NCI-H460 (cell line): ENCODE measurements around the gene SLC29A1. TPM values are rescaled to one million over a fixed set of nuclear protein-coding genes. Genes with fewer than 3 reads are reported as not detected.

Source experiments
- DNase-seq: peaks from one replicate; pipeline ENCODE4 v3.0.0-alpha.2; 2016; ENCODE audit warnings: low read depth; ENCODE audit errors: extremely low read depth
- total RNA-seq: library from RNA; depleted of rRNA; stranded (reverse); fragments of >200 nt; shearing (Covaris generic); gene quantifications from 2 replicates; pipeline ENCODE4 v1.2.3, GENCODE V29; 2014

SLC29A1 gene
- total RNA-seq, 1 experiment from 2014 or later = 13.4 TPM

DNA sequence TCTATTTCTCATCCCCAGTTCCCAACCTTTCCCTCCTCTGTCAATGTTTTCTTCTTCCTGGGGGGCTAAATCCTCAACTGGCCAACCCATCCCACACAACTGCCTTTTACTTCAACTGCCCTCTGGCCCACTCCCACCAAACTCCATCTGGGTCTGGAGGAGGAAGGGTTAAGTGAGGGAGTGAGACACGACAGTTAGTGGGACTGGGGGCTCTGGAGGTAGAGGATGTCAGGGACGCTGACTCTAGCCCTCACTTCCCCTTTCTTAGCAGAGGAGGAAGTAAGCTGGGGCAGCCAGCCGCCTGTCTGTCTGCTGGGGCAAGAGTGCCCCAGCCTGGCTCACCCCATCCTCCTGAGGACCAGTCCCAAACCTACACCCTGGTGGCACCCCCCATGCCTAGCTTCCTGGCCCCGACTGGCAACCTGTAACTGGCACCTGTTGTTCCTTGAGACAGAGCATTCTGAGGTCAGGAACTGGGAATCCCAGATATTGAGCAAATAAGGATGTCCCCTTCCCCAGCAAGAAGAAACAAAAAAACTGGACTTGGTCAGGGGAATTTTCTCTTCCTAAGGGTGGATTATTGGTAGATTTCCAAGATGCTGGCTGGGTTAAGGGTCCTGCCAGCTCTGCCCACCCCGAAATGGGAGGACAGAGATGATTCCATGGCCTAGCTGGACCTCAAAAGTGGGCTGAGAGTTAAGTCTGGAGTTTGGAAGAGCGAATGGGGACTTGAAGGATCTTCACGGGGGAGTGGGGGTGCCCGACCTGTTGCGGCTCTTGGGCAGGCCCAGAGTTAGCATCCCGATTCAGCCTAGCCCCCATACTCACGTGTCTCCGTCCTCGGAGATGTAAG, 41.0 kb downstream of the SLC29A1 start:
- DNase-seq = no peak

DNA sequence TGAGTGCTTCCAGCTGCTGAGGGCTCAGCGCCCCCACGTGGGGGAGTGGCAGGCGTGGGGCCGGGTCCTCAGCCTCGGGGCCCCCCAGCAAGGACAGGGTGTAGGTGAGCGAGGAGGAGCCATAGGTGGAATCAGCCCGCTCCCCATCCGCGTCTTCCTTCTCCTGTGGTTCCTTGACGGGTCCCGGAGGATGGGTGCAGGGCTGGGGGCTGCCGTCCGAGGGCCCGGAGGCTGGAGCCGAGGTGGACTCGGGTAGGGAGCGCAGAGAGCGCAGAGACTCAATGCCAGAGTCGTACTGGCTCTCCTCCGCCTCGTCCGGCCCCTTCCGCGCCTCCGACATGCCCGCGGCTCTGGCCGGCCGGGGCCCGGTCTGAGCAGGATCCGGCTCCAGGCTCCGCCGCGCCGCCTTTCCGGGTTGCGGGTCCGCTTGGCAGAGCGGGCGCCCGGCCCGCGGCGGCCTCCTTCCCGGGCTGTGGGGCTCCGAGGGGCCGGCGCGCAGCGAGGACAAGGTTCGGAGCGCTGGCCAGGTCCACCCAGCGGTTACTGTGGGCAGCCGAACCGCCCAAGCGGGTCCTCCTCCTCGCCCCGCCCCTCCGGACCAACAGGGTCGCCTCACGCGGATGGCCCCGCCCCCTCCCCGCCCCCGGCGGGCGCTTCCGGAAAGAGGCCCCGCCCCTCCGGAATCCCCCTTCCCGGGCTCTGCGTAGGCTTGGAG, 41.8 kb downstream of the SLC29A1 start, which contains the start of gene NFKBIE:
NFKBIE (minus strand) TSS at position 545 of the 715 bp plus-strand sequence; CDS start at position 340, 205 bp downstream.
- DNase-seq = peak; percentile 69

- DNase-seq = no peak
Measured at GRCh38 chr6:44265722-44266233, 42.4 kb downstream of the SLC29A1 start.

DNA sequence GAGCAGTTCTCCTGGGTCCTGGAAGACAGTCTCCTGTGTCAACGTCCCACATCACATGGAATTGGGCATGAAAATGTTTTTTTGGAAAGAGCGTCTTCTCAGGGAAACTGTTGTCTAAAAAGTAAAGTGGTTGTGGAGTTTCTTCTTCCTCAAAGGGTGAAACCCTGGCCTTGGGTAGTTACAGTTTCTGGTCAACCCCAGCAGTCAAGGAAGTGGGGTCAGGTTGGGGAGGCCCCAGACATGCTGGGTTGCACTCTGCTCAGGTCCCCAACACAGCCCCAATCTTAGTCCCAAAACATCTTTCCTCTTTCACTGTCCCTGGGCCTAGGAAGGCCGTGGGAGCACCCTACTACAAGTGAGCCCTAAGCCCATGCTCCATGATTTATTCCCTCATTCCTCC, 43.0 kb downstream of the SLC29A1 start:
- no peak for DNase-seq

DNA sequence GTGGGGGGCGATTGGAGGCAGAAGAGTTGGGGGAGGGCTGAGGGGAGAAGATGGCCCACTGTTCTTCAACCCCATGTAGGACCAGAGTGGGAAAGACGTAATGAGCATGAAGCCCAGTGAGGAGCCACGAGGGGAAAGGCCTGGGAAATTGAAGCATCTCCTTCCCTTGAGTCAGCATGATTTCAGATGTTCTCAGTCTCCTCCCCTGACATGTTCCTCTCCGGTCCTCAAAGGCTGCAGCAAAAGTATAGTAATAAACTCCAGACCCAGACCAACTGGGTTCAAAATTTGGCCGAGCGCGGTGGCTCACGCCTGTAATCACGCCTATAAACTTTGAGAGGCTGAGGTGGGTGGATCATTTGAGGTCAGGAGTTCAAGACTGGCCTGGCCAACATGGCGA, 43.9 kb downstream of the SLC29A1 start:
- no peak for DNase-seq

DNA sequence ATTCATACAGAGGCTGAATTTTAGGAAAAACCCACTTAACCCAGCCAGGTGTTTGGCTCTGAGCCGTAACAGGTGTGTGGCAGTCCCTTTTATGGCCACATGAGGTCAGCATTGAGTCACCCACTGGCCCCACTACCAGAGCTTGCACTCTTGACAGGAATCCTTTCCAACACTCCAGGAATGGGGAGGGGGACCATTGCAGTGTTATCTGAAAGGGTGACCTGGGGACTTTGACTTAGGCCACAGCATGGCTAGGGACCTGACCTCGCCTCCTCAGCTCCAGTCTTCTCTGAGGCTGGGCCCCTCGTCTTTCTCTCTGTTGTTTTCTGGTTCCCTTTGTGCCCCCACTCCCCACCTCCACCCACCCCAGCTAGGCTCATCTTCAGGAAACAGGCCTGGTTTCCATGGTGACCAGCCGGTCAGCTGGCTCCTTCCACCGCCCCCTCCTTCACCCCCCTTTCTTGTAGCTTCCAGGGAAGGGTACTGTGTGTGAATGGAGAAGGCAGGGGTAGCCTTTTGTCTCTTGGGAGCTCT, 44.8 kb downstream of the SLC29A1 start:
- no peak for DNase-seq

GRCh38 chr6:44269178-44269920, 46.0 kb downstream of the SLC29A1 start:
- DNase-seq = no peak

- no peak for DNase-seq
Measured at GRCh38 chr6:44269921-44270525, 46.6 kb downstream of the SLC29A1 start, which contains the start of gene TMEM151B. Gene TMEM151B (plus strand): TSS chr6:44270450. CDS start chr6:44270743, 293 bp downstream.

DNA sequence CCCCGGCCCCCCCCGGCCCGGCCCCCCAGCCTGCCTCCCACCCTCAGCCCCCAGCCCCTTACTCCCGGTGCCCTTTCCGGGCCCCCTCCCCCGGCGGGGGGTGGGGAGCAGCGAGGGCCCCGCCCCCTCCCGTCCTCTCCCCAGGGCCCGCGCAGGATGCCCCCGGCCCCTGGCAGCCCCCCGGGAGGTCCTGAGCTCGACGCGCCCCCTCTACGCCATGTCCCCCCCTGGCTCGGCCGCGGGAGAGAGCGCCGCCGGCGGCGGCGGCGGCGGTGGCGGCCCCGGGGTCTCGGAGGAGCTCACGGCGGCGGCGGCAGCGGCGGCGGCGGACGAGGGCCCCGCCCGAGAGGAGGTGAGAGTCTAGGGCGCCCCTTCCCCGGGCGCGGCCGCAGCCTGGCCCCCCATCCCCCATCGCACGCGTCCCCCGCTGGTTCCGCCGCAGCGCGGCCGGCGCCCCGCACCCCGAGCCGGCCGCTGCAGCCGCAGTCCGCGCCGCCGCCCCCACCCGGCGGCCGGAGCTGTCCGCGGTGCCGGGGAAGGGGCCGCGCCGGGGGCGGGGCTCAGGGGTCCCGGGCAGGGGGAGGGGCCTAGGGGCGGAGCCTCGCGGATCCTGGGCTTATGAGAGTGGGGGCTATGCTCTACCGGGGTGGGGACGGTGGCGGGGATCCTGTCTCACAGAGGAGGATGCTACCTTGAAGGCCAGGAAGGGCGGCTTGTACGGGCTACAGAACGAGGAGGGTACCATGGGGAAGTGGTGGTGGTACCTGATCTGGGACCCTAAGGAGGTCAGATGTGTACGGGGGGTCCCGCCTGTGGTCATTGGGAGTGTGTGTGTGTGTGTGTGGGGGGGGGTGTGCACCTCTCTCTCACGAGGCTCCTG, 47.4 kb downstream of the SLC29A1 start:
- no peak for DNase-seq

GRCh38 chr6:44271406-44271723, 48.0 kb downstream of the SLC29A1 start:
- DNase-seq = no peak

DNA sequence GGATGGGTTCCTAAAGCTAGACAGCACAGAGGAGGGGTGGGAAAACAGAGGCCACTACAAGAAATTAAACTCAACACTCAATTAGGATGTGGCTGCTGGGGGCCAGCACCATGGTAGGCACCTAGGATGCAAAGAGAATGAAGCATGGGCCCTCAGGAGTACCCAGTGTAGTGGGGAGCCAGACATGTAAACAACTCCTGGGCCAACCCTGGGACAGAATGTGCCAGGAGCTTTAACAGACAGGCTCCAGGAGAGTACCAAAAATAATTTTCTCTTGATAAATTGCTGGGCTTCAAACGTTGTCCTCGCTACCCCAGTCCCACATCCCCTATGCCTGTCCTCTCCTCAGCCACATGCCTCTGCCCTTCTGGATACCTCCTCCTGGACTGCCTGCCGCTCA, 48.5 kb downstream of the SLC29A1 start:
- no peak for DNase-seq

- no peak for DNase-seq
Measured at GRCh38 chr6:44272529-44272928, 49.1 kb downstream of the SLC29A1 start.

- no peak for DNase-seq
Measured at GRCh38 chr6:44272999-44273566, 49.7 kb downstream of the SLC29A1 start.

GRCh38 chr6:44273617-44274016, 50.2 kb downstream of the SLC29A1 start:
- no peak for DNase-seq

DNA sequence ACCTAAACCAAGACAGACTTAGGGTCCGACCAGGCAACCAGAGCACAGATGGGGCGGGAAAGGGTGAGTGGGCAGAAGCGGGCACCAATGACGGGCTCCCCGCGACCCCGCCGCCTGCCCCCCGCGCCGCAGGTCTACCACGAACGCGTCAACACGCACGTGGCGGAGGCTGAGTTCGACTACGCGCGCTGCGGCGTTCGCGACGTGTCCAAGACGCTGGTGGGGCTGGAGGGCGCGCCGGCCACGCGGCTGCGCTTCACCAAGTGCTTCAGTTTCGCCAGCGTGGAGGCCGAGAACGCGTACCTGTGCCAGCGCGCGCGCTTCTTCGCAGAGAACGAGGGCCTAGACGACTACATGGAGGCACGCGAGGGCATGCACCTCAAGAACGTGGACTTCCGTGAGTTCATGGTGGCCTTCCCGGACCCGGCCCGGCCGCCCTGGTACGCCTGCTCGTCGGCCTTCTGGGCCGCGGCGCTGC, 51.9 kb downstream of the SLC29A1 start:
- no peak for DNase-seq

DNA sequence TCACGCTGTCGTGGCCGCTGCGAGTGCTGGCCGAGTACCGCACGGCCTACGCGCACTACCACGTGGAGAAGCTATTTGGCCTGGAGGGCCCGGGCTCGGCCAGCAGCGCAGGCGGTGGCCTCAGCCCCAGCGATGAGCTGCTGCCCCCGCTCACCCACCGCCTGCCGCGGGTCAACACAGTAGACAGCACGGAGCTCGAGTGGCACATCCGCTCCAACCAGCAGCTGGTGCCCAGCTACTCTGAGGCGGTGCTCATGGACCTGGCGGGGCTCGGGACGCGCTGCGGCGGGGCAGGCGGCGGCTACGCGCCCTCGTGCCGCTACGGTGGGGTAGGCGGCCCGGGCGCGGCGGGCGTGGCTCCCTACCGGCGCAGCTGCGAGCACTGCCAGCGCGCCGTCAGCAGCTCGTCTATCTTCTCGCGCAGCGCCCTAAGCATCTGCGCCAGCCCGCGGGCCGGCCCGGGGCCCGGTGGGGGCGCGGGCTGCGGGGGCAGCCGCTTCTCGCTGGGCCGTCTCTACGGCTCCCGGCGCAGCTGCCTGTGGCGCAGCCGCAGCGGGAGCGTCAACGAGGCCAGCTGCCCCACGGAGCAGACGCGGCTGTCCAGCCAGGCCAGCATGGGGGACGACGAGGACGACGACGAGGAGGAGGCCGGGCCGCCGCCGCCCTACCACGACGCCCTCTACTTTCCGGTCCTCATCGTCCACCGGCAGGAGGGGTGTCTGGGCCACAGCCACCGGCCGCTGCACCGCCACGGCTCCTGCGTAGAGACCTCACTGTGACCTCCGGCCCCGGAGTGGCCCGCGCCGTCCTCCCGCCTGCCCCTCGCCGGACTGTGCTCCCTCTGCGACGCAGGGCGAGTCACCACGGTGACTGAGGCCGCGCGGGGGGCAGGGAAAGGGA, 52.6 kb downstream of the SLC29A1 start:
- no peak for DNase-seq

- DNase-seq = no peak
Measured at GRCh38 chr6:44276667-44277640, 53.6 kb downstream of the SLC29A1 start.
